ENCODE measurements around the gene TMEM186. TPM values are rescaled to one million over a fixed set of nuclear protein-coding genes. Genes with fewer than 3 reads are reported as not detected.

Gene TMEM186
- total and polyA plus RNA-seq, 12 donors = 7.9 to 15.4 (median 11.9) TPM

DNA sequence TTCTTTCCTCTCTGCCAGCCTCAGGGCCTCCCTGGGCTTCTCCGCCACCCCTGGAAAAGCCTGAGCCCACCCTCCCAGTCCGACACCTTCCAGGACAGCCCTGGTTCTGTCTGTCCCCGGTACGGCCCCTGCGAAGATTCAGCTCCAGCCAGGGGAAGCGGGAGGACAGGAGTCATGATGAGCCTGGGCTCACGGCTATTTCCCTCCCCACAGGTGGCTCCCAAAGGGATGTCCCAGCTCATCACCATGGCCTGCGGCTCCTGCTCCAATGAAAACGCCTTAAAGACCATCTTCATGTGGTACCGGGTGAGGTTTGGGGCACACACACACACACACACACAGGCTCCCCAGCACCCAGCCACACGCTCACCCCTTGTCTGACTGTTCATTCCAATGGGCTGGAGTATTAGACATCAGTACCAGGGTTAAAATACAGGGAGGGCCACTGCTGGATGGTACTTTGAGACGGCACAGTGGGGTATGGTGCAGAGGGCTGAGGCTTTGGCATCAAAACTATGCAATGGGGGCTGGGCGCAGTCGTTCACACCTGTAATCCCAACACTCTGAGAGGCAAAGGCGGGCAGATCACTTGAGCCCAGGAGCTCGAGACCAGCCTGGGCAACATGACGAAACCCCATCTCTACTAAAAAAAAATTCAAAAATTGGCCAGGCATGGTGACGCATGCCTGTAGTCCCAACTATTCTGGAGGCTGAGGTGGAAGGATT is 32.8 kb downstream of the TMEM186 start:
- Histone ChIP-seq H3K4me3 (no peak overlapping the region), H3K27ac (no peak overlapping the region), H3K36me3 (replicated peaks in 1 of 2) (no peaks in the 10 kb centered on the region), H3K27me3 (no peaks in the 10 kb centered on the region), H3K9me3 (replicated peaks in 1 of 3) (no peaks in the 10 kb centered on the region), H3K4me1 (replicated peaks in 1 of 2) (no peaks in the 10 kb centered on the region)
- intact Hi-C loops (cut with DNase I) = no loop called here
- TF ChIP-seq, protein P1, sequence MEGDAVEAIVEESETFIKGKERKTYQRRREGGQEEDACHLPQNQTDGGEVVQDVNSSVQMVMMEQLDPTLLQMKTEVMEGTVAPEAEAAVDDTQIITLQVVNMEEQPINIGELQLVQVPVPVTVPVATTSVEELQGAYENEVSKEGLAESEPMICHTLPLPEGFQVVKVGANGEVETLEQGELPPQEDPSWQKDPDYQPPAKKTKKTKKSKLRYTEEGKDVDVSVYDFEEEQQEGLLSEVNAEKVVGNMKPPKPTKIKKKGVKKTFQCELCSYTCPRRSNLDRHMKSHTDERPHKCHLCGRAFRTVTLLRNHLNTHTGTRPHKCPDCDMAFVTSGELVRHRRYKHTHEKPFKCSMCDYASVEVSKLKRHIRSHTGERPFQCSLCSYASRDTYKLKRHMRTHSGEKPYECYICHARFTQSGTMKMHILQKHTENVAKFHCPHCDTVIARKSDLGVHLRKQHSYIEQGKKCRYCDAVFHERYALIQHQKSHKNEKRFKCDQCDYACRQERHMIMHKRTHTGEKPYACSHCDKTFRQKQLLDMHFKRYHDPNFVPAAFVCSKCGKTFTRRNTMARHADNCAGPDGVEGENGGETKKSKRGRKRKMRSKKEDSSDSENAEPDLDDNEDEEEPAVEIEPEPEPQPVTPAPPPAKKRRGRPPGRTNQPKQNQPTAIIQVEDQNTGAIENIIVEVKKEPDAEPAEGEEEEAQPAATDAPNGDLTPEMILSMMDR (IDR thresholded peaks at IDR 0.05) = no peak
- TF ChIP-seq POLR2A (IDR thresholded peaks at IDR 0.05) = no peak
- WGBS, 4 donors = 89 to 92% (median 92%) methylated on average over 8 to 18 of the region's 18 CpGs
- no peak for DNase-seq

DNA sequence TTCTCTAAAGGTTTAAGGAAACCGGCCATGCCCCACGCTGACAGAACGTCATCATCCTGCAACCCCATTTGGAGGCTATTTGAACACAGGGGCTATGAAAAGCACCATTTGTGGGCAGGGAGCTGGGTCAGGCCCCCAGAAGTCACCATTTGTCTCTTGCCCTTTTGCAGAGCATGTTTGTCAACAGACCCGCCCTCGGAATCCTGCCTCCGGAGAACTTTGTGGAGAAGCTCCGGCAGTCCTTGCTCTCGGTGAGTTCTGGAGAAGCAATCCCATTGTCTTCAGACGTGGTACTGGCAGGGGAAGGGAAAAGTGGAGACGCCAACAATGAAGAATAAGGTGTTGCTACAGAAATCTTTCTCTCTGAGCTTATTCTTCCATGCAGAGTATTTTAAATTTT is 33.5 kb downstream of the TMEM186 start:
- TF ChIP-seq, protein P1 (IDR thresholded peaks at IDR 0.05) = no peak
- TF ChIP-seq POLR2A (IDR thresholded peaks at IDR 0.05) = no peak
- no peak overlapping the region for H3K4me3 ChIP-seq

DNA sequence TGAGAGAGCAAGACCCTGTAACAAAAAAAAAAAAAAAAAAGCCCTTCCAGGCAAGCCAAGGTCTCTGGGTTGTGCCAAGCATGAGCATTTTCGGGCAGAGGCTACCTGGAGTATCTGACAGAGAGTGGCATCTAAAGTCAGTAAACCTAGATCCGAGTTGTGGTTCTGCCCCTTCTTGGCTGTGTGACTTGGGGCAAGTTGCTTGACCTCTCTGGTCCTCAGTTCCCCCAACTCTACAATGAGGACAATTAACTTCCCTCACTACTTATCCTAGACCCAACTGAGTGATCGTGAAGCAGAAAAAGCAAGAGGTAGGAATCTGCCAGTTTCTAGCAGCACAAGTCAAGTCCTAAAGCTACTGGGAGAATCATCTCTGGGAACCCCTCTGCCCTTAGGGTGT is 34.4 kb downstream of the TMEM186 start:
- DNase-seq = no peak
- H3K27me3 ChIP-seq = no peaks in the 10 kb centered on the region
- no peak for TF ChIP-seq POLR2A (IDR thresholded peaks at IDR 0.05)
- TF ChIP-seq, protein P1 (IDR thresholded peaks at IDR 0.05) = no peak
- H3K4me1 ChIP-seq (replicated peaks in 1 of 2) = no peaks in the 10 kb centered on the region
- no peaks in the 10 kb centered on the region for H3K36me3 ChIP-seq (replicated peaks in 1 of 2)
- WGBS, 4 donors = 86 to 97% (median 91%) methylated on average over 3 of the region's 3 CpGs
- H3K4me3 ChIP-seq = no peak overlapping the region
- H3K27ac ChIP-seq = no peak overlapping the region
- no peaks in the 10 kb centered on the region for H3K9me3 ChIP-seq (replicated peaks in 1 of 3)
- intact Hi-C loops (cut with DNase I) = no loop called here

More for the DNA sequence above, 33.5 kb downstream of the TMEM186 start:
- no peaks in the 10 kb centered on the region for H3K27me3 ChIP-seq
- no peaks in the 10 kb centered on the region for H3K9me3 ChIP-seq (replicated peaks in 1 of 3)
- no peak overlapping the region for H3K27ac ChIP-seq
- H3K4me1 ChIP-seq (replicated peaks in 1 of 2) = no peaks in the 10 kb centered on the region
- H3K36me3 ChIP-seq (replicated peaks in 1 of 2) = no peaks in the 10 kb centered on the region
- DNase-seq = no peak
- intact Hi-C loops (cut with DNase I) = no loop called here
- 76 to 93% (median 82%) methylated on average over 7 to 10 of the region's 10 CpGs for WGBS, 4 donors

DNA sequence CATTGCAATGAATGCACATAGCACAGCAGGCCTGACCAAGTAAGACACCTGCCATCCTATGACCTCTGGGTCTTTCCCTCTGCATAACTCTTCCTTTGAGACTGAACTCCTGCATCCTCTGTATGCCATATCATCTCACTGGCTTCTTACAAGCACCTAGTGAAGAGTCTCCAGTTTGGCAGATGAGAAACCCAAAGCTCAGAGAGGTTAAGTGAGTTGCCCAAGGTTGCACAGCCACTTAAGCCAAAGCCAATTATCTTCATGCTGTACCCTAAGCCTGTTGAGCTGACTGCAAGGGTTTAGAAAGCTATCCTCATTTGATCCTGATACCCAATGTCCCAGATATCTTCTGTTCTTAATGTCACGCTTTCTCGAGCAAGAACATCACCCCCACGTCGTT is 35.2 kb downstream of the TMEM186 start:
- Histone ChIP-seq H3K27me3 (no peaks in the 10 kb centered on the region), H3K27ac (no peak overlapping the region), H3K9me3 (replicated peaks in 1 of 3) (no peaks in the 10 kb centered on the region), H3K4me3 (no peak overlapping the region), H3K36me3 (replicated peaks in 1 of 2) (no peaks in the 10 kb centered on the region), H3K4me1 (replicated peaks in 1 of 2) (no peaks in the 10 kb centered on the region)
- WGBS, 4 donors = 91 to 100% (median 95%) methylated on average over 4 of the region's 4 CpGs
- intact Hi-C loops (cut with DNase I) = no loop called here
- TF ChIP-seq, protein P1 (IDR thresholded peaks at IDR 0.05) = no peak
- no peak for TF ChIP-seq POLR2A (IDR thresholded peaks at IDR 0.05)
- DNase-seq = no peak

Data from adrenal gland (tissue), 12 donors.